ENCODE results near the gene SHC1.
A peak's percentile ranks its signal among the peaks of the same experiment; 100 is the strongest.

The SHC1 gene

GRCh38 chr1:154962156-154962749, 8.3 kb downstream of the SHC1 start:
- TF ChIP-seq GATA2 (IDR thresholded peaks at IDR 0.05; ENCODE audit: low read depth, low read length) (no peak), GATA3 (IDR thresholded peaks at IDR 0.05; ENCODE audit: low read depth, low read length) (no peak)

- TF ChIP-seq GATA2 (IDR thresholded peaks at IDR 0.05; ENCODE audit: low read depth, low read length) (no peak; the same call in 1 of the 2 replicates), GATA3 (IDR thresholded peaks at IDR 0.05; ENCODE audit: low read depth, low read length) (no peak)
These were observed 9.1 kb downstream of the SHC1 start, which contains the start of gene PYGO2 for GRCh38 chr1:154961207-154962155. Gene PYGO2, minus strand, starts transcription at chr1:154961782. Its CDS starts 206 bp downstream, at chr1:154961576.

- TF ChIP-seq GATA2 (IDR thresholded peaks at IDR 0.05; ENCODE audit: low read depth, low read length) (no peak), GATA3 (IDR thresholded peaks at IDR 0.05; ENCODE audit: low read depth, low read length) (no peak)
These were observed 10.0 kb downstream of the SHC1 start for GRCh38 chr1:154960446-154961136.

- TF ChIP-seq GATA2 (IDR thresholded peaks at IDR 0.05; ENCODE audit: low read depth, low read length) (no peak), GATA3 (IDR thresholded peaks at IDR 0.05; ENCODE audit: low read depth, low read length) (no peak)
These were observed 11.1 kb downstream of the SHC1 start for GRCh38 chr1:154959426-154959780.

- TF ChIP-seq GATA3 (IDR thresholded peaks at IDR 0.05; ENCODE audit: low read depth, low read length) (no peak), GATA2 (IDR thresholded peaks at IDR 0.05; ENCODE audit: low read depth, low read length) (no peak)
These were observed 11.7 kb downstream of the SHC1 start for GRCh38 chr1:154958681-154959425.

- TF ChIP-seq GATA2 (IDR thresholded peaks at IDR 0.05; ENCODE audit: low read depth, low read length) (no peak), GATA3 (IDR thresholded peaks at IDR 0.05; ENCODE audit: low read depth, low read length) (no peak)
These were observed 12.5 kb downstream of the SHC1 start for GRCh38 chr1:154958036-154958435.

GRCh38 chr1:154957091-154957657, 13.4 kb downstream of the SHC1 start:
- no peak for TF ChIP-seq GATA3 (IDR thresholded peaks at IDR 0.05; ENCODE audit: low read depth, low read length)
- no peak for TF ChIP-seq GATA2 (IDR thresholded peaks at IDR 0.05; ENCODE audit: low read depth, low read length)

- TF ChIP-seq GATA3 (IDR thresholded peaks at IDR 0.05; ENCODE audit: low read depth, low read length): no peak
- no peak for TF ChIP-seq GATA2 (IDR thresholded peaks at IDR 0.05; ENCODE audit: low read depth, low read length)
These were observed 14.0 kb downstream of the SHC1 start for GRCh38 chr1:154956544-154956941.

GRCh38 chr1:154955718-154956543, 14.6 kb downstream of the SHC1 start, which contains the start of gene PBXIP1:
Gene PBXIP1, minus strand, starts transcription at chr1:154956099. Its CDS starts 2,378 bp downstream, at chr1:154953721.
- TF ChIP-seq GATA3 (IDR thresholded peaks at IDR 0.05; ENCODE audit: low read depth, low read length) (no peak), GATA2 (IDR thresholded peaks at IDR 0.05; ENCODE audit: low read depth, low read length) (no peak)

GRCh38 chr1:154955039-154955717, 15.4 kb downstream of the SHC1 start:
- TF ChIP-seq GATA3 (IDR thresholded peaks at IDR 0.05; ENCODE audit: low read depth, low read length) (no peak), GATA2 (IDR thresholded peaks at IDR 0.05; ENCODE audit: low read depth, low read length) (peak; percentile 56)

- TF ChIP-seq GATA2 (IDR thresholded peaks at IDR 0.05; ENCODE audit: low read depth, low read length) (no peak), GATA3 (IDR thresholded peaks at IDR 0.05; ENCODE audit: low read depth, low read length) (no peak)
These were observed 16.0 kb downstream of the SHC1 start for GRCh38 chr1:154954541-154954940.

- no peak for TF ChIP-seq GATA2 (IDR thresholded peaks at IDR 0.05; ENCODE audit: low read depth, low read length)
- no peak for TF ChIP-seq GATA3 (IDR thresholded peaks at IDR 0.05; ENCODE audit: low read depth, low read length)
These were observed 16.9 kb downstream of the SHC1 start for GRCh38 chr1:154953611-154954038.

Measured in SH-SY5Y (cell line).